ENCODE measurements around the gene PNMA8B.

The PNMA8B gene

GRCh38 chr19:46521241-46521868 is 25.7 kb upstream of the PNMA8B start:
- no peak for TF ChIP-seq CTCF (IDR thresholded peaks at IDR 0.05; ENCODE audit: low read depth, low read length)
- H3K4me3 ChIP-seq (ENCODE audit: low read depth, low read length): no peak overlapping the region

- no peak overlapping the region for H3K4me3 ChIP-seq (ENCODE audit: low read depth, low read length)
- TF ChIP-seq CTCF (IDR thresholded peaks at IDR 0.05; ENCODE audit: low read depth, low read length): no peak
These were observed 24.9 kb upstream of the PNMA8B start for GRCh38 chr19:46520616-46521015.

- TF ChIP-seq CTCF (IDR thresholded peaks at IDR 0.05; ENCODE audit: low read depth, low read length): no peak
- no peak overlapping the region for H3K4me3 ChIP-seq (ENCODE audit: low read depth, low read length)
These were observed 21.8 kb upstream of the PNMA8B start for GRCh38 chr19:46517471-46517870.

- no peak overlapping the region for H3K4me3 ChIP-seq (ENCODE audit: low read depth, low read length)
- TF ChIP-seq CTCF (IDR thresholded peaks at IDR 0.05; ENCODE audit: low read depth, low read length): peak; percentile 64
These were observed 20.2 kb upstream of the PNMA8B start for GRCh38 chr19:46515879-46516350.

- no peak for TF ChIP-seq CTCF (IDR thresholded peaks at IDR 0.05; ENCODE audit: low read depth, low read length)
- H3K4me3 ChIP-seq (ENCODE audit: low read depth, low read length): no peak overlapping the region
These were observed 19.6 kb upstream of the PNMA8B start for GRCh38 chr19:46515290-46515609.

GRCh38 chr19:46514589-46515289 is 19.1 kb upstream of the PNMA8B start:
- H3K4me3 ChIP-seq (ENCODE audit: low read depth, low read length): no peak overlapping the region
- no peak for TF ChIP-seq CTCF (IDR thresholded peaks at IDR 0.05; ENCODE audit: low read depth, low read length)

- TF ChIP-seq CTCF (IDR thresholded peaks at IDR 0.05; ENCODE audit: low read depth, low read length): peak; percentile 96
- no peak overlapping the region for H3K4me3 ChIP-seq (ENCODE audit: low read depth, low read length)
These were observed 18.0 kb upstream of the PNMA8B start for GRCh38 chr19:46513461-46514236.
